NK-92 (cell line): ENCODE measurements around the gene HRH3.

Experiments used
- DNase-seq: peaks from one replicate; lab custom pipeline; 2025; ENCODE audit not compliant: unreplicated experiment; lab: John Stamatoyannopoulos, UW

Gene HRH3

GRCh38 chr20:62219992-62220665 lies at the start of gene HRH3:
TSS of gene HRH3 (minus strand) at chr20:62220278. CDS start at chr20:62219970, 308 bp downstream.
- no peak for DNase-seq

DNA sequence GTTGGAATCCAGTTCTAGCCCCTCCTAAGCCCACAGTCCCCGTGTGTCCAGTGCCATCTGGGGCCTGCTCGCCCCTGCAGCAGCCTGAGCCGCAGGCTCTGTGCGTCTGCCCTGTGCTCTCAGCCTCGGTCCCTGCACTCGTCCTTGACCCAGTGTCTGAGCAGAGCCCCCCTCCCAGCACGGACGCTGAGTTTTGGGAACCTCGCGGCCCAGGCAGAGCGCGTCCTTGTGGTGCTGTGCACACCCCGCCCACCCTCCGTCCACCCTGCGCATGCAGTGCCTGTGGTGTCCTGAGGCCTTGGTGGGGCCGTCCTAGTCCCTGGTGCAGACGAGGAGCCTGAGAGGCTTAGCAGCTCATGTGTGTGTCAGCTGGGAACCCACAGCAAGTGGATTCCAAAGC lies 49.8 kb upstream of the HRH3 start:
- DNase-seq = no peak

DNA sequence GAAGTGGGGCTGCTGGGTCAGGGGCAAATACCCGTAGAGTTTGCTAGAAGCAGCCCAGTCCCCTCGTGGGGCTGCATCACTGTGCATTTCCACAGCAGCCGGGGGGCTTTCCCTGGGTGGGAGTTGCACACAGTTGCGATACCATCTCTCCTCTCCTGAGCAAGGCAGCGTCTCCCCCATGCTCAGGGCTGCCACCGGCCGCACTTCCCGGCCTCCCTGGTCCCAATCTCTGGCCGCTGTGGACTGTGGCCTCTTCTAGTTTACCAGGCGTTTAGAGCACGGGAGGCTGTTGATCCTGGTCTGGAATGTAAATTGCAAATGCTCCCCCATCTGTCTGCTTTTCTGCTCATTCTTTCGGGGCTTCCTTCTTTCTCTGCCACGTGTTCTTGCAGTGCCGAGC lies 49.3 kb upstream of the HRH3 start:
- no peak for DNase-seq

GRCh38 chr20:62268228-62268900 lies 48.3 kb upstream of the HRH3 start:
- no peak for DNase-seq

DNA sequence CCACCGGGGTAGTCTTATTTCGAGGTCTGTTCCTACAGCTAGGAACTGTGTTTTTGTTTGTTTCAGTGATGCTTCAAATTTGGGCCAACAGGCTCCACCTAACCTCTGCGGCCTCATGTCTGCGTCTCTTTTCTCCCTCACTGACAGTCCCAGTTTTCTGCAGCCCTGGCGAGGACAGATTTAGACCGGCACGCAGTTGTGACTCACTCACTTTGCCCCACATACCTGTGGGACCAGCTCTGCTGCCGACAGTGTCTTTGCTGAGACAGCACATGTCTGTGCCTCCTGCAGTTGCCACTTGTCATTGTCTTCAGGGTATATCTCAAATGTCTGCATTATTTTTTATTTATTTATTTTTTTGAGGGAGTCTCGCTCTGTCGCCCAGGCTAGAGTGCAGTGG lies 47.5 kb upstream of the HRH3 start:
- DNase-seq = no peak

DNA sequence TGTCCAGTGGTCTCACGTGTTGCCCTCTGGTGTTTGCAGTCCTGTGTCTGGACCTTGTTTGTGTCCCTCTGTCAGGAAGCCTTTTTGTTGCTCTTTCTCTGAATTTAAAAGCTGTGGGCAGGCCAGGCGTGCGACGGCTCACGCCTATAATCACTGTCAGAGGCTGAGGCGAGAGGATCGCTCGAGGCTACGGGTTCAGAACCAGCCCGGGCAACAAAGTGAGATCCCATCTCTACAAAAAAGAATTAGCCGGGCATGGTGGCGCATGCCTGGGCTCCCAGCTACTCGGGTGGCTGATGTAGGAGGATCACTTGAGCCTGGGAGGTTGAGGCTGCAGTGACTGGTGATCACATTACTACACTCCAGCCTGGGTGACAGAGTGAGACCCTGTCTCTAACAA lies 46.8 kb upstream of the HRH3 start:
- DNase-seq = no peak

DNA sequence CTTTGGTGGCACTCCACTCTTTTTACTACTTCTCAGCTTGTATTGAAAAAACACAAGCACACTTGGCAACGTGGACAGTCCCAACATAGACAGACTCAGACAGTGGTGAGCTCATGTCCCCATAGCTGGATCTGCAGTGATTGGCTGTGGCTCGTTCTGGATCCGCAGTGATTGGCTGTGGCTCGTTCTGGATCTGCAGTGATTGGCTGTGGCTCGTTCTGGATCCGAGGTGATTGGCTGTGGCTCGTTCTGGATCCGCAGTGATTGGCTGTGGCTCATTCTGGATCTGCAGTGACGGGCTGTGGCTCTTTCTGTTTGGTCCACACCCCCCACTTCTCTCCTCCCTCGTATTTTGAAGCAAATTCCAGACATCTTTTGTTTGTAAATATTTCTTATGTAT lies 46.3 kb upstream of the HRH3 start:
- no peak for DNase-seq

GRCh38 chr20:62265365-62265764 lies 45.3 kb upstream of the HRH3 start:
- DNase-seq = no peak

DNA sequence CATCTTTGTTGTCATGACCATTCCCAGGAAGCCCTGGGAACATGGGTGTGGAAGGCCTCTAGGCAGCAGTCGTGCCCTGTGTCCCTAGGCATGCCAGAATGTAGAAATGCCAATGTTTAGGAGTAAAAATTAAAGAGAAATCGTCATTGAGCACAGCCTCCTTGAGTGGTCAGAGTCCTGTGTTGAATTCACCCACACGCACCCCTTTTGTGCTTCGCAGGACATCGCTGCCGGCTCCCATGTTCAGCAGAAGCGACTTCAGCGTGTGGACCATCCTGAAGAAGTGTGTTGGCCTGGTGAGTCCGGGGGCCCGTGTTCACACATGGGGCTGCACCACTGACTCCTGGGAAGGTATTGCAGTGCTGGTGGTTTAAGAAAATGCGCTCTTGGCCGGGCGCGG lies 43.3 kb upstream of the HRH3 start:
- no peak for DNase-seq

- DNase-seq = no peak
Measured at GRCh38 chr20:62262064-62262463, 42.0 kb upstream of the HRH3 start.

DNA sequence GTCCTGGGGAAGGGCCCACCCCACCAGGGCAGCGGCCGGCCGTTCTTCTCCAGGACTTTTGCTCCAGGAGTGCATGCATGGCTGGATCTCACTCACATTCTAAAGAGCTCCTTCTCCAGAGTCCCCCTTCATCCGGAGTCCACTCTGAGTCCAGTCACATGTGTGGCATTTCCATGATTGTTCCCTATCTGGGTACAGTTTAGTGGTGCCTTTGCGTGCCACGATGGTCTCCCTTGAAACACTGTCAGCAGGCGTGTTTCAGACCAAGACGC lies 39.2 kb upstream of the HRH3 start:
- DNase-seq = no peak

DNA sequence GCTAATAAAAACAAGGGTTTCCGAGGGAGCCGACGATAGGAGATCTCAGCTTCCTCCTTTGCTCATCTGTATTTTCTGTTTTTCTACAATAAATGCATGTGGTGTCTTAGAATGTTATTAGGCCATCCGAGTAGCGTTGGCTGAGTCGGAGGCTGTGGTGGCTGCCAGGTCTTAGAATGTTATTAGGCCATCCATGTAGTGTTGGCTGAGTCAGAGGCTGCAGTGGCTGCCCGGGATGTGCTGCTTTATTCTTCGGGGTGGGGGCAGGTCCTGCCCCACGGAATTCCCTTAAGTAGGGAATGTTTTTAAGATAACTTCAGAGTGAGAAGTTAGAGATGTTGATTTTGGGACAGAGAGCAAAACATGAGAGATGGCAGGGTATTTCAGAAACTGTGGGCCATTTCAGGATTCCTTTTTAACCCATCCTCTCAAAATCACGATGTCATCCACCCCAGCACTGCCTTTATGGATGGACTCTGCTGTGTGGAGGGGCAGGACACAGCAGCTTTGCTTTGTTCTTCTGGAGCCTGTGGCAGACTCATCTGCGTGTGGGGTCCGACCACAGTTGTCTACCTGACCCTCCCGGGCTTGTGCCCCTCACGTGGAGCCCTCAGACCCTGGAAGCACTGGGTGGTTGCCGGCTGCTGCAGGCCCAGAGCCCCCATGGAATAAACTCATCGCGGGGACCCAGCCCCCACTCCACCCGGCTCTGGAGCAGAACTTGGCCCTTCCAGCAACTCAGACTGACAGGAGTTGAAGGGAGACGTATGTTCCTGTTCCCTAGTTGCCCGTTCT lies 38.6 kb upstream of the HRH3 start:
- DNase-seq = no peak

DNA sequence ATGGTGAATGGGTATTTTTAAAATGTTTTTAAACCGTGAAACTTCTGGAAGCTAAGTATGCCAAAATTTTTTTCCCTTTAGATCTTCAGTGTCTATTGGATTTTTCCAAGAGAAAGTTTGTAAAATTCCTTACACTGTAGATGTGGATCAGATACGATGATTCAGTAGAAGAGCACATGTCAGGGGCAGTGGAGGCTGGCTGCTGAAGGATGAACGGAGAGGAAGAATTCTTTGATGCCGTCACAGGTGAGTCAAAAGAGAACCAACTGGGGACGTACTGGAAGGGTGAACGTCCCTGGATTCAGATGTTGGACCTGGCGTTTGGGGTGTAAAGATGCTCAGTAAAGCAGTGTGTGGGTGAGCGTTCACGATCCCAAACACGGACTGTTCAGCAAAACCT lies 35.9 kb upstream of the HRH3 start:
- DNase-seq = no peak

GRCh38 chr20:62254021-62254724 lies 34.1 kb upstream of the HRH3 start:
- no peak for DNase-seq

DNA sequence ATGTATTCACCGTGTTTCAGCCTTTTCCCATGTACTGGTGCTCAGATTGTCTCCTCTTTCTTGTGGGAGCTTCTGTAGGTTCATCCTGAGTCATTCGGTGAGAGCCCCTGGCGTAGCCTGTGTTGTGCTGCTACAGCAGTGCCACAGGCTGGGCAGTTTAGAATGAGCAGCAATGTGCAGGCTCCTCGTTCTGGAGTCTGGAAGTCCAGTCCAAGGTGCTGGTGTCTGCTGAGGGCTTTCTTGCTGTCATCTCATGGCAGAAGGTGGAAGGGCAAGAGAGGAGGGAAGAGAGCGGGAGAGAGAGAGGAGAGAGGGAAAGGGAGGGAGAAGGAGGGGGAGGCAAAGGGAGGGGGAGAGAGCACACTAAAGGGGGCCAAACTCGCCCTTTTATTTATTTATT lies 33.3 kb upstream of the HRH3 start:
- no peak for DNase-seq

GRCh38 chr20:62252342-62252966 lies 32.4 kb upstream of the HRH3 start:
- no peak for DNase-seq

GRCh38 chr20:62248890-62249560 lies 28.9 kb upstream of the HRH3 start:
- DNase-seq = no peak

- no peak for DNase-seq
Measured at GRCh38 chr20:62246872-62247652, 27.0 kb upstream of the HRH3 start.

DNA sequence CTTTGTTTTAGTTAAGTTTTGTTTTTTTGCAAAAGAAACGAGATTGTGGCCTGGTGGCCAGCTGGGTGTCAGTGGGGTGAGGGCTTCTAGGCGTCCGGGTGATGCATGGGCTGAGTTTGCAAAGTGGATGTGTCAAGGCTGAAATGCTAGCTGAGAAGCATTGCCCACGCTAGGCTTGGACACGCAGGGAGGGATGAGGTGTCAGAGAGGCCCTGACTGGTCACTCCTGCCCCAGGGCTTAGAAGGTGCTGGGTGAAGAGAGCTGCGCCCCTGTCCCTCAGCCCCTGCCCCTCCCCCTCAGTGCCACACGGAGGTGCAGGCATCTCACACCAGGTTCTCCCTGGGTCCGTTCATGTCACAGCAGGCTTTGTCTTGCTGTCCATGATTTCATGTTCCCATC lies 26.4 kb upstream of the HRH3 start:
- no peak for DNase-seq

GRCh38 chr20:62245911-62246280 lies 25.8 kb upstream of the HRH3 start:
- DNase-seq = no peak
